Peyer's patch (tissue), 4 donors: ENCODE results near the gene MSI2.

Experiments used
- CTCF ChIP-seq, 6 experiments: fragments of 450-650 bp in 4 of 6; fragments of 200-600 bp in 2 of 6; sonication (generic) in 1 of 6; IDR thresholded peaks; one replicate each; pipeline ENCODE4 v1.5.1; 2017 to 2019; ENCODE audit warnings: antibody characterized with exemption in 6 of 6, mild to moderate bottlenecking in 3 of 6, moderate library complexity in 1 of 6
- POLR2A ChIP-seq, 2 donors: fragments of 450-650 bp; IDR thresholded peaks; one replicate each; pipeline ENCODE4 v1.5.1; 2017; ENCODE audit warnings: antibody characterized with exemption in 2 of 2, mild to moderate bottlenecking in 2 of 2, moderate library complexity in 2 of 2

DNA sequence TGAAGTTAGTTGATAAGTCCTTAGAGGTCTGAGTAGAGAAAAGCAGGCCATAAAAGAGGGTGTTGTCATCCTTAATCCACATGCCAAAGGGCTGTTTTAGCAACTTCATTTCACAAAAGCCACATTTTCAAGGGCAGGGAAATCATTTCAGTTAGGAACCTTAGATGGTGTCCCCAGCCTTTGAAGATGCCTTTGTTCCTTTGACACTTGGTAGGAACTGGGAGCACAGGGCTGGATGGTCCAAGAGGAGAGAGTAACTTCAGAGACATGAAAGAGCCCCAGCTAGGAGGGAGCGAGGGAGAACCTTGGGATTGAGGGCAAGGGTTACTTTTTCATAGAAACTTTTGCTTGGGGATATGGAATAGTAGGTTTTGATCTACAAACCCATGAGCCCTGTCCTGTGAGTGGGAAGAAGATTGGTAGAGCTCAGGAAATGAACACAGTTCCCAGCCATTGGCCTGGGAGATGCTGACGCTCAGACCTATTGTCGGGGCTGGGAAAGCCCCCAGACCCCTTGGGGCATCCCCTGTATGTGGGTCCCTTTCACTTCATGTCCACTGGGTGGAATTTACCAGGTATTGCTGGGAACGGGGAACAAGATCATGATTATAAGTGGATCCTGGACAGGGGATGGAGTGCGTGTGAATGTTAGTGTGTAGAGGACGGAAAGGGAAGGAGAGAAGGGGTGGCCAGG, 18.9 kb downstream of the MSI2 start:
- TF ChIP-seq POLR2A (IDR thresholded peaks at IDR 0.05): no peak
- no peak for TF ChIP-seq CTCF (IDR thresholded peaks at IDR 0.05)
